Measurements from ENCODE around the gene SARS1. TPM values are rescaled to one million over a fixed set of nuclear protein-coding genes. Genes with fewer than 3 reads are reported as not detected.

SARS1 gene
- total RNA-seq, 1 donor from 2014 or later, result 87.7 TPM

- peak overlapping the region in 1 of 3 donors; percentile 38 for H3K4me3 ChIP-seq (ENCODE audit: low read length in 3 of 3)
- H3K4me1 ChIP-seq (ENCODE audit: control insufficient read depth in 3 of 3, insufficient read depth in 3 of 3, low read length in 3 of 3), result peaks cover 32 to 57% (median 37%) of the 10 kb centered on the region in 3 donors
- peaks cover 0 to 3% (median 0%) of the 10 kb centered on the region in 3 donors for H3K27me3 ChIP-seq (ENCODE audit: control insufficient read depth in 3 of 3, insufficient read depth in 3 of 3, low read length in 3 of 3)
- H3K27ac ChIP-seq (ENCODE audit: low read depth, low read length), result peak overlapping the region; percentile 69
- no peaks in the 10 kb centered on the region for H3K9me3 ChIP-seq (ENCODE audit: control insufficient read depth in 3 of 3, low read length in 3 of 3)
- peaks cover 0 to 2% (median under 1%) of the 10 kb centered on the region in 3 donors for H3K36me3 ChIP-seq (ENCODE audit: control insufficient read depth in 3 of 3, insufficient read depth in 3 of 3, low read length in 3 of 3)
- peak overlapping the region; percentile 45 to 61 (median 60) for H3K9ac ChIP-seq (ENCODE audit: low read depth in 1 of 3, low read length in 3 of 3)
Observed at GRCh38 chr1:109252893-109253802, 39.4 kb downstream of the SARS1 start.

- peak overlapping the region; percentile 22 to 38 (median 36) for H3K4me3 ChIP-seq (ENCODE audit: low read length in 3 of 3)
- peak overlapping the region; percentile 69 for H3K27ac ChIP-seq (ENCODE audit: low read depth, low read length)
- peaks cover 0 to 3% (median 0%) of the 10 kb centered on the region in 3 donors for H3K27me3 ChIP-seq (ENCODE audit: control insufficient read depth in 3 of 3, insufficient read depth in 3 of 3, low read length in 3 of 3)
- H3K36me3 ChIP-seq (ENCODE audit: control insufficient read depth in 3 of 3, insufficient read depth in 3 of 3, low read length in 3 of 3), result peaks cover 0 to 2% (median 2%) of the 10 kb centered on the region in 3 donors
- peaks cover 29 to 50% (median 35%) of the 10 kb centered on the region in 3 donors for H3K4me1 ChIP-seq (ENCODE audit: control insufficient read depth in 3 of 3, insufficient read depth in 3 of 3, low read length in 3 of 3)
- no peaks in the 10 kb centered on the region for H3K9me3 ChIP-seq (ENCODE audit: control insufficient read depth in 3 of 3, low read length in 3 of 3)
- peak overlapping the region; percentile 45 to 61 (median 60) for H3K9ac ChIP-seq (ENCODE audit: low read depth in 1 of 3, low read length in 3 of 3)
Observed at GRCh38 chr1:109253803-109254620, 40.3 kb downstream of the SARS1 start.

- no peaks in the 10 kb centered on the region for H3K9me3 ChIP-seq (ENCODE audit: control insufficient read depth in 3 of 3, low read length in 3 of 3)
- peak overlapping the region in 1 of 3 donors; percentile 36 for H3K4me3 ChIP-seq (ENCODE audit: low read length in 3 of 3)
- peaks cover 0 to 3% (median 0%) of the 10 kb centered on the region in 3 donors for H3K27me3 ChIP-seq (ENCODE audit: control insufficient read depth in 3 of 3, insufficient read depth in 3 of 3, low read length in 3 of 3)
- peaks cover 27 to 47% (median 32%) of the 10 kb centered on the region in 3 donors for H3K4me1 ChIP-seq (ENCODE audit: control insufficient read depth in 3 of 3, insufficient read depth in 3 of 3, low read length in 3 of 3)
- peaks cover 0 to 6% (median 2%) of the 10 kb centered on the region in 3 donors for H3K36me3 ChIP-seq (ENCODE audit: control insufficient read depth in 3 of 3, insufficient read depth in 3 of 3, low read length in 3 of 3)
- H3K9ac ChIP-seq (ENCODE audit: low read depth in 1 of 3, low read length in 3 of 3), result peak overlapping the region in 2 of 3 donors; percentile 6 to 60
- no peak overlapping the region for H3K27ac ChIP-seq (ENCODE audit: low read depth, low read length)
Observed at GRCh38 chr1:109254621-109255096, 40.9 kb downstream of the SARS1 start.

- no peak overlapping the region for H3K27ac ChIP-seq (ENCODE audit: low read depth, low read length)
- H3K9ac ChIP-seq (ENCODE audit: low read depth in 1 of 3, low read length in 3 of 3), result peak overlapping the region in 1 of 3 donors; percentile 6
- no peak overlapping the region for H3K4me3 ChIP-seq (ENCODE audit: low read length in 3 of 3)
- H3K36me3 ChIP-seq (ENCODE audit: control insufficient read depth in 3 of 3, insufficient read depth in 3 of 3, low read length in 3 of 3), result peaks cover 0 to 7% (median 2%) of the 10 kb centered on the region in 3 donors
- H3K4me1 ChIP-seq (ENCODE audit: control insufficient read depth in 3 of 3, insufficient read depth in 3 of 3, low read length in 3 of 3), result peaks cover 26 to 45% (median 30%) of the 10 kb centered on the region in 3 donors
- no peaks in the 10 kb centered on the region for H3K9me3 ChIP-seq (ENCODE audit: control insufficient read depth in 3 of 3, low read length in 3 of 3)
- H3K27me3 ChIP-seq (ENCODE audit: control insufficient read depth in 3 of 3, insufficient read depth in 3 of 3, low read length in 3 of 3), result peaks cover 0 to 1% (median 0%) of the 10 kb centered on the region in 3 donors
Observed at GRCh38 chr1:109255097-109255651, 41.5 kb downstream of the SARS1 start.

GRCh38 chr1:109255678-109256077, 42.0 kb downstream of the SARS1 start:
- H3K36me3 ChIP-seq (ENCODE audit: control insufficient read depth in 3 of 3, insufficient read depth in 3 of 3, low read length in 3 of 3), result peaks cover 0 to 7% (median 2%) of the 10 kb centered on the region in 3 donors
- no peak overlapping the region for H3K4me3 ChIP-seq (ENCODE audit: low read length in 3 of 3)
- H3K27ac ChIP-seq (ENCODE audit: low read depth, low read length), result no peak overlapping the region
- no peak overlapping the region for H3K9ac ChIP-seq (ENCODE audit: low read depth in 1 of 3, low read length in 3 of 3)
- H3K27me3 ChIP-seq (ENCODE audit: control insufficient read depth in 3 of 3, insufficient read depth in 3 of 3, low read length in 3 of 3), result no peaks in the 10 kb centered on the region
- no peaks in the 10 kb centered on the region for H3K9me3 ChIP-seq (ENCODE audit: control insufficient read depth in 3 of 3, low read length in 3 of 3)
- H3K4me1 ChIP-seq (ENCODE audit: control insufficient read depth in 3 of 3, insufficient read depth in 3 of 3, low read length in 3 of 3), result peaks cover 23 to 40% (median 25%) of the 10 kb centered on the region in 3 donors

GRCh38 chr1:109256085-109256484, 42.4 kb downstream of the SARS1 start:
- no peaks in the 10 kb centered on the region for H3K27me3 ChIP-seq (ENCODE audit: control insufficient read depth in 3 of 3, insufficient read depth in 3 of 3, low read length in 3 of 3)
- peaks cover 23 to 36% (median 25%) of the 10 kb centered on the region in 3 donors for H3K4me1 ChIP-seq (ENCODE audit: control insufficient read depth in 3 of 3, insufficient read depth in 3 of 3, low read length in 3 of 3)
- H3K36me3 ChIP-seq (ENCODE audit: control insufficient read depth in 3 of 3, insufficient read depth in 3 of 3, low read length in 3 of 3), result peaks cover 0 to 7% (median 2%) of the 10 kb centered on the region in 3 donors
- H3K9me3 ChIP-seq (ENCODE audit: control insufficient read depth in 3 of 3, low read length in 3 of 3), result no peaks in the 10 kb centered on the region
- H3K27ac ChIP-seq (ENCODE audit: low read depth, low read length), result no peak overlapping the region
- no peak overlapping the region for H3K9ac ChIP-seq (ENCODE audit: low read depth in 1 of 3, low read length in 3 of 3)
- H3K4me3 ChIP-seq (ENCODE audit: low read length in 3 of 3), result no peak overlapping the region

GRCh38 chr1:109256971-109257681, 43.4 kb downstream of the SARS1 start:
- Histone ChIP-seq H3K9ac (ENCODE audit: low read depth in 1 of 3, low read length in 3 of 3) (no peak overlapping the region), H3K4me3 (ENCODE audit: low read length in 3 of 3) (no peak overlapping the region), H3K4me1 (ENCODE audit: control insufficient read depth in 3 of 3, insufficient read depth in 3 of 3, low read length in 3 of 3) (peaks cover 23 to 35% (median 25%) of the 10 kb centered on the region in 3 donors), H3K27ac (ENCODE audit: low read depth, low read length) (no peak overlapping the region), H3K9me3 (ENCODE audit: control insufficient read depth in 3 of 3, low read length in 3 of 3) (no peaks in the 10 kb centered on the region), H3K27me3 (ENCODE audit: control insufficient read depth in 3 of 3, insufficient read depth in 3 of 3, low read length in 3 of 3) (no peaks in the 10 kb centered on the region), H3K36me3 (ENCODE audit: control insufficient read depth in 3 of 3, insufficient read depth in 3 of 3, low read length in 3 of 3) (peaks cover 4 to 14% (median 9%) of the 10 kb centered on the region in 3 donors)

- no peak overlapping the region for H3K4me3 ChIP-seq (ENCODE audit: low read length in 3 of 3)
- no peaks in the 10 kb centered on the region for H3K9me3 ChIP-seq (ENCODE audit: control insufficient read depth in 3 of 3, low read length in 3 of 3)
- no peak overlapping the region for H3K27ac ChIP-seq (ENCODE audit: low read depth, low read length)
- H3K36me3 ChIP-seq (ENCODE audit: control insufficient read depth in 3 of 3, insufficient read depth in 3 of 3, low read length in 3 of 3), result peaks cover 4 to 14% (median 11%) of the 10 kb centered on the region in 3 donors
- peaks cover 23 to 35% (median 25%) of the 10 kb centered on the region in 3 donors for H3K4me1 ChIP-seq (ENCODE audit: control insufficient read depth in 3 of 3, insufficient read depth in 3 of 3, low read length in 3 of 3)
- H3K27me3 ChIP-seq (ENCODE audit: control insufficient read depth in 3 of 3, insufficient read depth in 3 of 3, low read length in 3 of 3), result no peaks in the 10 kb centered on the region
- H3K9ac ChIP-seq (ENCODE audit: low read depth in 1 of 3, low read length in 3 of 3), result no peak overlapping the region
Observed at GRCh38 chr1:109257682-109258421, 44.1 kb downstream of the SARS1 start.

Measured in skeletal muscle tissue (tissue), 4 donors.